AG04450 (cell line): ENCODE measurements around the gene NT5DC3. TPM values are rescaled to one million over a fixed set of nuclear protein-coding genes. Genes with fewer than 3 reads are reported as not detected.

Experiments used
- CTCF ChIA-PET: fragments of 300-600, 350-600 bp; formaldehyde crosslinking; extraction: SDS; loops from one replicate; lab custom pipeline; 2022; ENCODE audit warnings: antibody characterized with exemption, inconsistent platforms; lab: Charles Lee
- POLR2A ChIA-PET: fragments of 350-600 bp; formaldehyde crosslinking; extraction: SDS; loops from one replicate; lab custom pipeline; 2021; ENCODE audit warnings: antibody characterized with exemption, inconsistent platforms; lab: Yijun Ruan, JAX
- DNase-seq: peaks from one replicate; pipeline ENCODE4 v3.0.0-alpha.2; 2011; ENCODE audit warnings: low read depth, low spot score
- H3K27ac ChIP-seq: one replicate; pipeline ENCODE4 v1.5.1; 2012; ENCODE audit warnings: low read depth, low read length, control low read depth
- H3K27me3 ChIP-seq: one replicate; pipeline ENCODE4 v1.6.0; 2012; ENCODE audit warnings: low read length; ENCODE audit not compliant: control insufficient read depth, insufficient read depth
- H3K4me3 ChIP-seq: 2 replicates; pipeline ENCODE4 v1.5.1; 2011; ENCODE audit warnings: mild to moderate bottlenecking, low read depth, low read length, control low read depth
- H3K9me3 ChIP-seq: 2 replicates; pipeline ENCODE4 v1.5.1; 2012; ENCODE audit warnings: low read length; ENCODE audit not compliant: control insufficient read depth, insufficient read depth
- polyA plus RNA-seq: library from polyadenylated mRNA; depleted of rRNA; stranded (reverse); fragments of >200 nt; gene quantifications from 2 replicates; pipeline ENCODE4 v1.2.3, GENCODE V29; 2011; rRNA removed
- TF ChIP-seq, protein P1 (sequence below): IDR thresholded peaks from 2 replicates; pipeline ENCODE4 v1.5.1; 2011; ENCODE audit warnings: low read depth, low read length, control low read depth, inconsistent platforms

Gene NT5DC3
- polyA plus RNA-seq, 1 experiment: 2.8 TPM

DNA sequence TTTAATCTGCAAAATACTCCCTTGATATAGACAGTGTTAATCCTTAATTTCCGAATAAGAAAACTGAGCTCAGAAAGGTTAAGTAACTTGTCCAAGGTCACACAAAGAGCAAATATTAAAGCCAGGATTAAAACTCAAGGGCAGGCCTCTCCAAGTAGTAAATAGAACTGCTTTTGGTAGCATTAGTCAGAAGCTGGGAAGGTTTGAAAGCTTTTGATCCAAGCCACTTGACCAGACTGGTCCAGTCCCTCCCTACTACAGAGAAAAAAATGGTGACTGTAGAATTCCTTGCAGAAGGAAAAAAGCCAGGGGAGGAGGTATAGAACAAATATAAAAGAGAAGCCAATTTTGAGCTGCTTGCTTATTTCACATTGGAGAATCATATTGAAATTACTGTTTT is 111.5 kb downstream of the NT5DC3 start:
- TF ChIP-seq, protein P1, sequence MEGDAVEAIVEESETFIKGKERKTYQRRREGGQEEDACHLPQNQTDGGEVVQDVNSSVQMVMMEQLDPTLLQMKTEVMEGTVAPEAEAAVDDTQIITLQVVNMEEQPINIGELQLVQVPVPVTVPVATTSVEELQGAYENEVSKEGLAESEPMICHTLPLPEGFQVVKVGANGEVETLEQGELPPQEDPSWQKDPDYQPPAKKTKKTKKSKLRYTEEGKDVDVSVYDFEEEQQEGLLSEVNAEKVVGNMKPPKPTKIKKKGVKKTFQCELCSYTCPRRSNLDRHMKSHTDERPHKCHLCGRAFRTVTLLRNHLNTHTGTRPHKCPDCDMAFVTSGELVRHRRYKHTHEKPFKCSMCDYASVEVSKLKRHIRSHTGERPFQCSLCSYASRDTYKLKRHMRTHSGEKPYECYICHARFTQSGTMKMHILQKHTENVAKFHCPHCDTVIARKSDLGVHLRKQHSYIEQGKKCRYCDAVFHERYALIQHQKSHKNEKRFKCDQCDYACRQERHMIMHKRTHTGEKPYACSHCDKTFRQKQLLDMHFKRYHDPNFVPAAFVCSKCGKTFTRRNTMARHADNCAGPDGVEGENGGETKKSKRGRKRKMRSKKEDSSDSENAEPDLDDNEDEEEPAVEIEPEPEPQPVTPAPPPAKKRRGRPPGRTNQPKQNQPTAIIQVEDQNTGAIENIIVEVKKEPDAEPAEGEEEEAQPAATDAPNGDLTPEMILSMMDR: no peak
- POLR2A ChIA-PET: no interaction called here
- Histone ChIP-seq H3K4me3 (no peak overlapping the region), H3K27me3 (peaks cover 2% of the 10 kb centered on the region), H3K27ac (no peak overlapping the region), H3K9me3 (no peaks in the 10 kb centered on the region)
- DNase-seq: no peak
- CTCF ChIA-PET: no interaction called here

DNA sequence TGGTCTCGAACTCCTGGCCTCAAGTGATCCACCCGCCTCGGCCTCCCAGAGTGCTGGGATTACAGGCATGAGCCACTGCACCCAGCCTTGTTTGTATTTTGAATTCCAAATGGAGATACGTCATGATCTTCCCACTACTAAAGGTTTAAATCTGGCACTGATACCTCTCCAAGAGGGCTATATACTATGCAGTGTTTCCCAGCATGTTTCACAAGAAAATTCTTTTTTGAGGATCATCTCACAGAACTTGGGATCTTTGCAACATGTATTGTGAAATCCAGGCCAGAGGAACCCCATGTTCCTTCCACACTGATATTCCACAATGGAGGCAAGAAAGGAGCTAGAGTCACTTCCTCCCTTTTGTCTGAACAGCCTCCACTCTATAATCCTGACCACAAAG is 112.7 kb downstream of the NT5DC3 start:
- no peaks in the 10 kb centered on the region for H3K9me3 ChIP-seq
- ChIA-PET CTCF (no interaction called here), POLR2A (no interaction called here)
- no peak overlapping the region for H3K27ac ChIP-seq
- no peak overlapping the region for H3K4me3 ChIP-seq
- peak; percentile 8 for DNase-seq
- H3K27me3 ChIP-seq: peaks cover 2% of the 10 kb centered on the region
- TF ChIP-seq, protein P1: no peak

DNA sequence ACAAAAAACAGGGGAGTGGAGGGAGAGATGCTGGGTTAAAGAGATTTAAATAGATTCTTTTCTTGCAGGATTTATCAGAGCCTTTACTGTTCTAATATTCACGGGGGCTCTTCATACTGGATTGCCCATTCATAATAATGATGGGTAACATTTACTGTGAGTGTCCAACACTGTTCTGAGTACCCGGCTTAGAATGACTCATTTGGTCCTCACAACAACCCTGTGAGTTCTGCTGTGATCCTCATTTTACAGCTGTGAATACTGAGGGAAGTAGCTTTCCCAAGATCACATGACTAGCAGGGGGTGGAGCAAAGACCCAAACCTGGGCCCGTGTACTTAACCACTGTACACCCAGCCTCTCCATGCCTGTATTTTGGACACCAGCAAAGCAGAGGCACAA is 113.4 kb downstream of the NT5DC3 start:
- TF ChIP-seq, protein P1: no peak
- Histone ChIP-seq H3K27me3 (peaks cover 2% of the 10 kb centered on the region), H3K27ac (no peak overlapping the region), H3K4me3 (no peak overlapping the region), H3K9me3 (no peaks in the 10 kb centered on the region)
- ChIA-PET POLR2A (no interaction called here), CTCF (no interaction called here)
- no peak for DNase-seq

DNA sequence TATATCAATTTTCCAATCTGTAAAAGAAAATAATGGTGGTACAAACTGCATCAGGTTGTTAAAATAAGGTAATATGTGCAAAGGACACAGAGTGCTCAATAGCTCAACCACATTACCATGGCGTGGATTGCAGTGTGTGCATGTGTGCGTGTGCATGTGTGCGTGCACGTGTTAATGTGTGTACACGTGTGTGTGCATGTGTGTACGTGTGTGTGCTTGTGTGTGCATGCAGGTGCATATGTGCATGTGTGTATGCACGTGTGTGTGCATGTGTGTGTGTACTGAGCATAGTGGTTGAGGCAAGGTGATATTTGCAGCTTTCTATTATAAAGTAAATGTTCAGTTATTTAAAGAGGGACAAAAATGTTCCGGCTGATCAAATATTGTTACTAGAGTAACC is 115.6 kb downstream of the NT5DC3 start:
- no peak overlapping the region for H3K4me3 ChIP-seq
- ChIA-PET POLR2A (no interaction called here), CTCF (no interaction called here)
- no peaks in the 10 kb centered on the region for H3K9me3 ChIP-seq
- no peak for DNase-seq
- TF ChIP-seq, protein P1: no peak
- H3K27ac ChIP-seq: no peak overlapping the region
- no peaks in the 10 kb centered on the region for H3K27me3 ChIP-seq

Other genes starting within 250 kb of the NT5DC3 start
- gene HSP90B1, start 89.2 kb upstream of the NT5DC3 start, polyA plus RNA-seq: 600 and 848 TPM in 2 replicates
- 20.4 and 28.4 TPM in 2 replicates for gene TDG, start 124.6 kb upstream of the NT5DC3 start, polyA plus RNA-seq
- gene GLT8D2, start 209.0 kb upstream of the NT5DC3 start, polyA plus RNA-seq: 102 and 119 TPM in 2 replicates
- gene HCFC2, start 223.3 kb upstream of the NT5DC3 start, polyA plus RNA-seq: 20.8 and 31.4 TPM in 2 replicates